T-helper 17 cell (primary cell): Measurements from ENCODE around the gene TXNL1. TPM values are rescaled to one million over a fixed set of nuclear protein-coding genes. Genes with fewer than 3 reads are reported as not detected.

ENCODE experiments used
- ATAC-seq: fragments of 150-1000 bp; cut with Tn5 transposase; 2 replicates; pipeline ENCODE4 v1.10.0; 2021; ENCODE audit warnings: mild to moderate bottlenecking, moderate library complexity
- DNase-seq, 3 donors: peaks; one replicate each; pipeline versions ENCODE4 v3.0.0 to v3.0.0-alpha.2; 2020 to 2021
- H3K9me3 ChIP-seq: one replicate; pipeline ENCODE4 v1.7.0; 2013; ENCODE audit warnings: low read length, mild to moderate bottlenecking; ENCODE audit not compliant: control insufficient read depth, poor library complexity, severe bottlenecking
- H3K27ac Mint-ChIP-seq: one replicate; pipeline ENCODE4 v1.8.0; 2022; ENCODE audit warnings: mild to moderate bottlenecking, moderate library complexity, mixed read lengths
- H3K27me3 Mint-ChIP-seq: one replicate; pipeline ENCODE4 v1.8.0; 2022; ENCODE audit warnings: mixed read lengths
- H3K36me3 Mint-ChIP-seq: one replicate; pipeline ENCODE4 v1.8.0; 2022; ENCODE audit warnings: low read depth, mixed read lengths
- H3K4me1 Mint-ChIP-seq: one replicate; pipeline ENCODE4 v1.8.0; 2022; ENCODE audit warnings: mild to moderate bottlenecking, mixed read lengths
- H3K4me3 Mint-ChIP-seq: one replicate; pipeline ENCODE4 v1.8.0; 2022; ENCODE audit warnings: mild to moderate bottlenecking, moderate library complexity, mixed read lengths
- total RNA-seq, 4 donors: library from RNA in 2 of 4; stranded (reverse) in 2 of 4; gene quantifications; one replicate each; pipeline ENCODE4 v1.2.3 and lab custom pipeline; 2022 to 2026

TXNL1 gene
- total RNA-seq, 2 donors from 2014 or later, result 36.1 to 39.3 TPM

DNA sequence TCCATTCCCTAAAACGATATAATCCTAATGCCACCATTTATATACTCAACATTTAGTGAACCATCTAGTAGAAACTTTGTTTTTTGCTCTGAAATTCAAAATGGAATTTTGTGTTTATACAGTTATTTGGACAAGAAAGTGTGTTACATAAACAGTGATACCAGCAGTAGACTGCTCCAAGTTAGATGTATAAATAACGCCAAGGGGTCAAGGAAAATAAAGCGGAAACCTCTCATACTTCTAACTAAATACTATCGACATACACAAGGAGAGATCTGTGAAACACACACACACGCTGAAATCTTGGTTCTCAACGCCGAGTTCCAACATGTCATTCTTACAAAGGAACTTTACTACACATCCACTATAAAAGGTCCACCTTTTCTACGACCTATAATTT is 1.2 kb downstream of the TXNL1 start:
- Mint-ChIP-seq H3K27ac (peak overlapping the region; percentile 98), H3K27me3 (no peaks in the 10 kb centered on the region), H3K36me3 (peaks cover 7% of the 10 kb centered on the region), H3K4me1 (peaks cover 42% of the 10 kb centered on the region), H3K4me3 (peak overlapping the region; percentile 99)
- ATAC-seq (no peak), DNase-seq (no peak)
- no peaks in the 10 kb centered on the region for H3K9me3 ChIP-seq

DNA sequence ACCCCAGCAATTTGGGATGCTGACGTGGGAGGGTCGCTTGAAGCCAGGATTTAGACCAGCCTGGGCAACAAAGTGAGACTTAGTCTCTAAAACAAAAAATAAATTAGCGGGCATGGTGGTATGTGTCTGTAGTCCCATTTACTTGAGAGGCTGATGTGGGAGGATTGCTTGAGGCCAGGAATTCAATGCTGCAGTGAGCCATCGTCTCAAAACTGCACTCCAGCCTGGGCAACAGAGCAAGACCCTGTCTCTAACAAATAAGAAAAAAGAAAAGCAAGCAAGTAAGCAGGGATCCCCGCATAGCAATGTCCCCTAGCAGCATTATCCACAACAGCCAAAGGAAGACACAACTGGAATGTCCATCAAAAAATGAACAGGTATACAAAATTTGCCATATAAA is 3.4 kb downstream of the TXNL1 start:
- Mint-ChIP-seq H3K4me1 (peaks cover 42% of the 10 kb centered on the region), H3K36me3 (peaks cover 9% of the 10 kb centered on the region), H3K4me3 (peak overlapping the region; percentile 12), H3K27me3 (no peaks in the 10 kb centered on the region), H3K27ac (peak overlapping the region; percentile 24)
- DNase-seq, result no peak
- no peak for ATAC-seq
- no peaks in the 10 kb centered on the region for H3K9me3 ChIP-seq

DNA sequence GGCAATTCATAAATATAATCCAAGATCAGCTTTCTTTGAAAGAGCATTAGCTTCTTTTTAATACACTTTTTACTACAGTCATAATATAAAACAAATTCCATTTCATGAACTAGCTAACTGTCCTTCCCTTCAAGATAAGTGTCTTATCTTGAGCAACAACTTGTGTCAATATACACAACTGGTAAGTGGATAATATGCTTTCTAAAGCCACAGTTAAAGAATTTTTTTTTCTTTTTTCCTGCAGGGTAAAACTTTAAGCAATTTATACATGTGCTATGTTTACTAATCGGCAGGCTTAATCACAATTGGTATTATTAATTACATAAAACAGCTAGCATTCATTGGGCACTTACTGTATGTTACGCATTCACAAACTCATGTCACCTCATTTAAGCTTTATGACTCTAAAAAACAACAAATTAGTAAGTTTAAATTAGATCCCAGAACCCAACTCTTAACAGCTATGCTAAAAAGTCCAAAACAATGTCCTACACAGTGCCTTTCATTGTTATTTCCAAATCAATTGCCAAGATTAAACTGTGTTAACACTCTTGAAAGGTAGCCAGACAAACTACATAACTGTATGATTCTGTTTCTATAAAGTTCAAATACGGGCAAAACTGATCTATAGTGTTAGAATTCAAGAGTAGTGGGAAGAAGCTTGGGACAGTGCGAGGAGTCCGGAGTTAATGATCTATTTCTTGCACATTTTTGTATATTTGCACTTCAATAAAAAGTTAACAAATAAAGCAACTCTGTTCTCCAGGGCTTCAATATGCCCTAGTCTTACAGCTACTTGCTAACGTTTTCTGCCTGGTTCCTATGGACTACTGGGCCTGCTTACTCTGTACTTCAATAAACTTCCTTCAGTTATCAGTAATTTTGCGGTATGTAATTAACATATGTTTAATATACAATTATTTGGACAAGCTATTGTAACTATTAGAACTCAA is 6.0 kb downstream of the TXNL1 start:
- no peak for DNase-seq
- H3K27ac Mint-ChIP-seq, result no peak overlapping the region
- no peak for ATAC-seq
- no peaks in the 10 kb centered on the region for H3K27me3 Mint-ChIP-seq
- H3K4me3 Mint-ChIP-seq, result no peak overlapping the region
- no peaks in the 10 kb centered on the region for H3K9me3 ChIP-seq
- H3K4me1 Mint-ChIP-seq, result peaks cover 45% of the 10 kb centered on the region
- peaks cover 2% of the 10 kb centered on the region for H3K36me3 Mint-ChIP-seq

DNA sequence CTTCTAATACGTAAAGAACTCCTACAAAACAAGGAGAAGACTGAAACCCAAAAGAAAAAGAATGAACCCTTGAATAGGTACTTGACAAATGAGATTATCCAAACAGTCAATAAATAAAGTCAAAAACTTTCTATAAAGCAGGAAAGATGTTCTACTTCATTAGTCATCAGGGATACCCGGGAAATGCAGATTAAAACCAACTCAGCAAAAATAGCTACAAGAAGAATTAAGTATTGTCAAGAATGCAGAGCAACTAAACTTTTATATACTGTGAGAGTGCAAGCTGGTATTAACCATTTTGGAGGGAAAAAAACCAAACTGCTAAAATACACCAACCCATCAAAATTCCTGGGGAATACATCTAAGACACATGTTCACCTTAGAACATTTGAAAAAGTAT is 10.4 kb downstream of the TXNL1 start:
- no peaks in the 10 kb centered on the region for H3K9me3 ChIP-seq
- DNase-seq, result no peak
- H3K27ac Mint-ChIP-seq, result no peak overlapping the region
- H3K27me3 Mint-ChIP-seq, result no peaks in the 10 kb centered on the region
- H3K4me3 Mint-ChIP-seq, result no peak overlapping the region
- peaks cover 30% of the 10 kb centered on the region for H3K4me1 Mint-ChIP-seq
- ATAC-seq, result no peak
- peaks cover 4% of the 10 kb centered on the region for H3K36me3 Mint-ChIP-seq

DNA sequence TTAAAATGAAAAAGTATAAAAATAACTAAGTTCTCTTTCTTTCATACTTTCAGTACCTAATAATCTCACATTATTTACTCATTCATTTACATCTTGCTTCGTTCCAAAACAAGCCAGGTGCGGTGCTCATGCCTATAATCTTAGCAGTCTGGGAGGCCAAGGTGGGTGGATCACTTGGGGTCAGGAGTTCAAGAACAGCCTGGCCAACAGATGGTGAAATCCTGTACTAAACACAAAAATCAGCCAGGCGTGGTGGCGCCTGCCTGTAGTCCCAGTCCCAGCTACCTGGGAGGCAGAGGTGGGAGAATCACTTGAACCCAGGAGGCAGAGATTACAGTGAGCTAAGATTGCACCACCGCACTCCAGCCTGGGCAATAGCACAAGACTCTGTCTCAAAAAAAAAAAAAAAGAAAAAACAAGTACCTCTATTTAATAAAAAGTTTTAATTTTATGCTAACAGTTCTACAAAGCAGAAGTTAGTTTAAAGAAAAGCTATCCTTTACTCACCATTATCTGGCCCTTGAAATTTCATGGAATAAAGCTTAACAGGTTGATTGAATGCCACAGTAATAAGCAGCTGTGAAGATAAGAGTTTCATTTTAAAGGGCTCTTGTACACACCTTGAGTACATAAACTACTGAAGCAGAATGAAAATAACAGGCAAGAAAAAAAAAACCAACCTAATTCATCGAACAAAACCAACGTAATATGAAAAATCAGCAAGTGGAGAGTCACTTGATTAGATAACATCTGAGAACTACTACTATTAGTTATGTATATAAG is 22.5 kb downstream of the TXNL1 start:
- Mint-ChIP-seq H3K36me3 (peaks cover 14% of the 10 kb centered on the region), H3K4me1 (peaks cover 6% of the 10 kb centered on the region), H3K4me3 (no peak overlapping the region), H3K27ac (peak overlapping the region; percentile 16), H3K27me3 (no peaks in the 10 kb centered on the region)
- DNase-seq (no peak), ATAC-seq (no peak)
- H3K9me3 ChIP-seq, result no peaks in the 10 kb centered on the region

DNA sequence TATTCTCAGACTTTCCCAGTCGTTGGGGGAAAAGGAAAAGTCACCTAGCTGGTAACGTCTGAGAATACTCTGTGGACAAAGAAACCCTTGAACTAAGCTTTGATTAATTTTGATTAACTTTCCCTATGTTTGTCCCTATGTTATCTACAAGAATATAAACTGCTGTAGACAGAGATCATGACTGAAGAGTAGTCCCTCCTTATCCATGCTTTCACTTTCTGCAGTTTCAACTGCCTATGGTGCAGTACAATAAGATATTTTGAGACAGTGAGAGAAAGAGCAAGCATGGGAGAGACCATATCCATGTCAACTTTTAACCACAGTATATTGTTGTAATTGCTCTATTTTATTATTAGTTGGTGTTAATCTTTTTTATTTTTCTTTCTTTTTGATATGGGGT is 31.8 kb downstream of the TXNL1 start:
- Mint-ChIP-seq H3K4me3 (peak overlapping the region; percentile 64), H3K27me3 (no peaks in the 10 kb centered on the region)

DNA sequence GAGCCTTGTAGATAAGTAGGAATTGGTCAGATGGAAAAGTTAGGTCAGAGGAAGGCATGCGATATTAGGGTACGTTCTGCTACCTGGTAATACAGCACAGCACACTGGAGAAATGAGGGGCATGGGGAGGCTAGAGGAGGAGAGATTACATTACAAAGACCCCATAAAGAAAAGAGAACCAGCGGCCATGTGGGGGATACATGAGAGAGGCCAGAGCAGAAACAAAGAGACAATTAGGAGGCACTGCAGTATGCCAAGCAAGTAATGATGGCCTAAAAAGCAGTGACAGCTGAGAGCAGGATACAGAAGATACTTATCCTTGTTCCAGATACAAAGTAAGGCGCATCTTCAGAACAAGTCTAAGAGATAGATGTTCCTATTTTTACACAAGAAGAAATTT is 40.0 kb downstream of the TXNL1 start:
- Mint-ChIP-seq H3K4me3 (no peak overlapping the region), H3K27me3 (no peaks in the 10 kb centered on the region), H3K4me1 (no peaks in the 10 kb centered on the region), H3K36me3 (no peaks in the 10 kb centered on the region), H3K27ac (no peak overlapping the region)
- ATAC-seq (no peak), DNase-seq (no peak)
- no peaks in the 10 kb centered on the region for H3K9me3 ChIP-seq

More for the DNA sequence above, 31.8 kb downstream of the TXNL1 start:
- no peaks in the 10 kb centered on the region for H3K9me3 ChIP-seq
- Mint-ChIP-seq H3K27ac (no peak overlapping the region), H3K36me3 (peaks cover 5% of the 10 kb centered on the region), H3K4me1 (peaks cover 3% of the 10 kb centered on the region)
- no peak for ATAC-seq
- DNase-seq, result no peak

DNA sequence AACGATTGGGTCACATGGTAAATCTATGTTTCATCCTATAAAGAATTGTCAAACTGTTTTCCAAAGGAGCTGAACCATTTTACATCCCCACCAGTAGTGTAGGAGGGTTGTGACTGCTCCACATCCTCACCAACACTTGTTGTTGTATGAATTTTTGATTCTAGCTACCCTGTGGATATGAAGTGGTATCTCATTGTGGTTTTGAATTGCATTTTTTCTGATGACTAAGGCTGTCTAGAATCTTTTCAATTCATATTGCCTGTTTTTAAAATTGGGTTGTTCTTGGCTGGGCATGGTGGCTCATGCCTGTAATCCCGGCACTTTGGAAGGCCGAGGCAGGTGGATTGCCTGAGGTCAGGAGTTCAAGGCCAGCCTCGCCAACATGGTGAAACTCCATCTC is 44.5 kb downstream of the TXNL1 start:
- Mint-ChIP-seq H3K27me3 (no peaks in the 10 kb centered on the region), H3K36me3 (no peaks in the 10 kb centered on the region), H3K4me3 (no peak overlapping the region), H3K27ac (no peak overlapping the region), H3K4me1 (no peaks in the 10 kb centered on the region)
- H3K9me3 ChIP-seq, result no peaks in the 10 kb centered on the region
- DNase-seq, result no peak
- ATAC-seq, result no peak

DNA sequence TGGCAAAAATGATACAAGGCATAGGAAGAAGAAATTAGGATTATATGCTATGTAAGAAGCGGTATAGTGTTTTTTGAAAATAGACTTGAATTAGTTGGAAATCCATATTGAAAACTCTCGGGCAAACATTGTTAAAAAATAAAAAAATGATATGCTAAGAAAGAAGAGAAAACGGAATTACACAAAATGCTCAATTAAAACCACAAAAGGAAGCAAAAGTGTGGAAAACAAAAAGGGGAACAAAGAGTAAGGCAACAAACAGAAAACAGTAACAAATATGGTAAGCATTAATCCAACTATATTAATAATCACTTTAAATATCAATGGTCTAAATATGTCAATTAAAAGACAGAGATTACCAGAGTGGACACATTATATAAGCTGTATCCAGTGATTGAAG is 58.4 kb downstream of the TXNL1 start:
- DNase-seq (no peak), ATAC-seq (no peak)
- H3K36me3 Mint-ChIP-seq, result peaks cover 3% of the 10 kb centered on the region
- H3K4me1 Mint-ChIP-seq, result no peaks in the 10 kb centered on the region
- H3K9me3 ChIP-seq, result no peaks in the 10 kb centered on the region
- no peak overlapping the region for H3K27ac Mint-ChIP-seq
- no peak overlapping the region for H3K4me3 Mint-ChIP-seq
- H3K27me3 Mint-ChIP-seq, result peaks cover 34% of the 10 kb centered on the region

DNA sequence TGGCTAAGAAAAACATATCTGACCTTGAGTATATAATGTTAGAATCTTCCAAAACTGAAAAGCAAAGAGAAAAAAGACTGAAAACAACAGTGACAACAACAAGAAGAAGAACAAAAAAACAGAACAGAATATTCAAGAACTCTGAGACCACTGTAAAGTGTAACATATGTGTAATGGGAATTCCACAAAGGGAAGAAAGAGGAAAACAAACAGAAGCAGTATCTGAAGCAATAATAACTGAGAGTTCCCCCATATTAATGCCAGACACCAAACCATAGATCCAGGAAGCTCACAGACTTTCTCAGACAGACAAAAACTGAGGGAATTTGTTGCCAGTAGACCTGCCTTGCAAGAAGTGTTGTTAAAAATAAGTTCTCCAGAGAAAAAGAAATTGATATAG is 58.9 kb downstream of the TXNL1 start:
- H3K4me1 Mint-ChIP-seq, result no peaks in the 10 kb centered on the region
- H3K27me3 Mint-ChIP-seq, result peaks cover 40% of the 10 kb centered on the region
- DNase-seq (no peak), ATAC-seq (no peak)
- no peak overlapping the region for H3K27ac Mint-ChIP-seq
- H3K36me3 Mint-ChIP-seq, result peaks cover 3% of the 10 kb centered on the region
- H3K4me3 Mint-ChIP-seq, result no peak overlapping the region
- H3K9me3 ChIP-seq, result no peaks in the 10 kb centered on the region

DNA sequence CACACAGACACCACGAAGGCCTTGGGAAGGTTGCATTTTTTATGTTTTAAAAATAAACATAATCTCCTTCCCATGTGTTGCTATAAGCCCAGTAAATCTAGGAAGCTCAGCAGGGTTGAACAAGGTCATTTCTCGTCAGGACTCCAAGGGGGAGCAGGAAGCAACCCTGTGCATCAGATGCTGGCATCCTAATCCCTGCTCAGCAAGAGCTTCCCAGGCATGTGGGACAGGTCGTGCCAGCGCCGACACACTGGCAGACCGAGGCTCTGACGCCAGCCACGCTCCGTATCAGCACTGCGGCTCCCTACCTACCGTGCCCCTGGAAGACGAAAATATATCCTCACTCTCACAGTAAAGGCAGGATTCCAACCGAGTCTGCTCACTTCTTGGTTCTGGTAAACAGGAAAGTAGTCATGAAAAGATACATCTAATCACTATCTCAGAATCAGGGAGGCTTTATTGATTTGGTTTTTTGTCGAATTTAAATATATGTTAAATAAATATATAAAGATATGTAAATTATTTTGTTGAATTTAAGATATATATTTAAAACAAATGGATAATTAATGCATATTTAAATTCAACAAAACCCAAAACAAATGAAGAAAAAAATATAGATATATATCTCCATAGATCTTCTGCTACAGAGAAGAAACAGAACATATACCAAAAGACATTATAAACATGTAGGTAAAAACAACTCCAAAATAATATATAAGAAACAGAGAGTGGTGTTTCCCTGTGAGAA is 61.4 kb downstream of the TXNL1 start:
- Mint-ChIP-seq H3K27me3 (peaks cover 52% of the 10 kb centered on the region), H3K36me3 (peaks cover 3% of the 10 kb centered on the region), H3K27ac (no peak overlapping the region), H3K4me1 (no peaks in the 10 kb centered on the region), H3K4me3 (no peak overlapping the region)
- ATAC-seq (no peak), DNase-seq (no peak)
- no peaks in the 10 kb centered on the region for H3K9me3 ChIP-seq

DNA sequence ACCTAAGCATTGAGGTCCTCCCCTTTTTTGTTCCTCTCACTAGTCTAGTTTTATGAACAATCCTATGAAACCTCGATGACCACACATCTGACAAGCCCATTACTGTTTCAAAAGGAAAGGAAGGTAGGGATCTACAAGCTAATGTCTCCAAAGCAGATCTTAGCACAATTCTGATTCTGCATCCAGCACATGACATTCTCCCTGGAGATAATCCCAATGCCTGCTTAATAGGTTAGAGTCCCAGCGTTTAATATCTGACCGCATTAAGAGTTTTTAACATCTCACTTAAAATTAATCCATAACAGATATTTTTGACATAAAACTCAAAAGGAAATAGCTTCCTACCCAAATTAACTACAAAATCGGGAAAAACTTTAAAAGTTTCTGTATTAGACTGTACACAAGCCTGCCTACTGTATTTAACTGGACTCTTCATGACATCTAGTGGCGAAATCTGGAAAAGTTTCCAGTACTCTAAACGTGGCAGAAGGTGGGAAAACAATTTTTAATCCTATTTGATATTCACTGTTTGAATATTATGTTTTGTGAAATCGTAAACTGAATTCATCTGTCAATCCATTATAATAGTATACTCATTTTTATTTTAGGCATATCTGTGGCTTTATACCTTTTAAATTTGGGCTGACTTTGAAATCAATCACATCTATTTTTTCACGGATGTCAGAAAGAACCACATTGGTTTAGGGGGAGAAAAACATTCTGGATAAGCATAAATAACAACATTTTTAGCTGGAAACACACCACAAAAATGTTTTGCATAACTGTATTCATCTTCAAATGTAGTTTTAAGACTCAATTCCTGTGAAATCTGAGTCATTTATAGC is 62.4 kb downstream of the TXNL1 start:
- no peaks in the 10 kb centered on the region for H3K9me3 ChIP-seq
- H3K4me3 Mint-ChIP-seq, result no peak overlapping the region
- H3K27ac Mint-ChIP-seq, result no peak overlapping the region
- DNase-seq (no peak), ATAC-seq (no peak)
- H3K36me3 Mint-ChIP-seq, result peaks cover 3% of the 10 kb centered on the region
- H3K4me1 Mint-ChIP-seq, result no peaks in the 10 kb centered on the region
- peaks cover 55% of the 10 kb centered on the region for H3K27me3 Mint-ChIP-seq
